GM18499 (cell line): ENCODE results near the gene TIAM1.

Experiments
- ATAC-seq: cut with Tn5 transposase; IDR thresholded peaks from one replicate; pipeline ENCODE4 v1.9.1; 2021; ENCODE audit warnings: moderate number of reproducible peaks; ENCODE audit not compliant: insufficient read depth, unreplicated experiment

Gene TIAM1

GRCh38 chr21:31334648-31335121 lies 9.4 kb downstream of the TIAM1 start:
- no peak for ATAC-seq

DNA sequence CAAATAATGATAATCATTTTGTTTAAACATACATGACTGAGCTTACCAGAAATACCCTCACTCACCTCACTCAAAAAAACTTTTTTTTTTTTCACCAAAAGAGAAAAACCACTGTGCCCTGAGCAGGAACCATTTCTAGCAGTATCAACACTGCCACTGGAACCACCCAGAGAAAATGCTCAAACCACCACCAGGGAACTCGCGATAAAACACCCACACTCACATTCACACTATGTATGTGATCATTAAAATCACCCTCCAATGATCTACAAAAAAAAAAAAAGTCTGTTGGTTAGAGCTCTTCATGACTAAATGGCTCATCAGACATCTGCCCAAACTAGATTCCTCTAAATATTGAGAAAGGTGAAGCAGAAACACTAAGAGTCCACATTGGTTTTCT lies 11.5 kb downstream of the TIAM1 start:
- ATAC-seq: no peak

GRCh38 chr21:31331231-31331630 lies 12.8 kb downstream of the TIAM1 start:
- ATAC-seq: no peak

- ATAC-seq: no peak
These were observed 13.9 kb downstream of the TIAM1 start for GRCh38 chr21:31330144-31330483.

DNA sequence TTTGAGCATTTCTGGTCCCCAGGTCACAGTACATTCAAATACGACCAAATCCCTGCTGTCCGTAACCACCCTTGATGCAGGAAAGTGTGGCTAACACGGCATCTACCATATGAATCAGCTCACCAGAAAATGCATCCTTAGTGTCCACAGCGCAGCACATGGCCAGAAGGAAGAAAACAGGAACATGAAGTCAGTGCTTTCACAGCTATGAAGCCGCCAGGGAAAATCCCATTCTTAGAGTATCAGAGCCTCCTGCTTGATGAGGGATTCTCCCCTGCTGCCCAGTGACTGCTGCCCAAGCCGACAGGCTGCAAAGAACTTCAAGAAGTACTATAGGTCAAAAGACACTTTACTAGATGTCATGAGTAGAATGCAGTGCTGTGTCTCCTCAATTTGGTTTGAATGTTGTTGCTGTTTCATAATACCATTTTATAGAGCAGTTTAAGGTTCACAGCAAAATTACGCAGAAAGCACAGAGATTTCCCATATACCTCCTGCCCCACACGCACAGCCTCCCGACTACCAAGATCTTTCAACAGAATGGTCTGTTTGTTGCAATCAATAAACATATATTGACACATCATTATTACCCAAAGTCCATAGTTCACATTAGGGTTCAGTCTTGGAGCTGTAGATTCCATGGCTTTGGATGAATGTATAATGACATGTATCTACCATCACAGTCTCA lies 14.5 kb downstream of the TIAM1 start:
- no peak for ATAC-seq

DNA sequence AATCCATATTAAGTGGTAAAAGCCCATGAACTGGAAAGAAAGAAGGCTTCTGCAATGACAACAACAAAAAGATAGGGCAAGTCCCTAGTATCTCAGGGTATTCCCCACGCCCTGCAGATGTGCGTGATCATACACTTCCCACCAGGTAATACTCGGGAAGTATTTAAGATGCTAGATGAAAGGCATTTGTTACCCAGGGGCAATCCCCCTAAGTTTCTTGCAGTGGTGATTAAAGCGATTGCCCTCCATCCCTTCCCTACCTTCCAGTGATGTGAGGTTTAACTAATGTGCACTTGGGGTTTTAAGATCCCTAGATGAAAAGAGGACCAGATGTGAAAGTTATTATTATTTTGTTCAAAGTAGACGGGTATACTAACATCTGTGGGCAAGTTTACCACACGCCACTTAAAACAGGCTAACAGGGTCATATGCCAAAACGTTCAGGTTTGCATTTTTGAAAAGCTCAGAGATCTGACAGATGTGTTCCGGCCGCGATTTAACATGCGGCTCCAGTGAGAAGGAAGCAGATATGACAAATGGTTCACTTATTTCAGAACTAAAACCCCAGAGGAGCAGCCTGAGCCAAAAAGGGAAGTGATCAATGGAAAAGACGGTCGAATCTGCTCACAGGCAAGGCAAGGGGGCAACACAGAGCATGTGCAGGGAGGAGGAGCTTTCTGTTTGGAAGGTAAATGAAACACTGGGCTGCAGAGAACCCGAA lies 17.4 kb downstream of the TIAM1 start:
- peak; percentile 94 for ATAC-seq

DNA sequence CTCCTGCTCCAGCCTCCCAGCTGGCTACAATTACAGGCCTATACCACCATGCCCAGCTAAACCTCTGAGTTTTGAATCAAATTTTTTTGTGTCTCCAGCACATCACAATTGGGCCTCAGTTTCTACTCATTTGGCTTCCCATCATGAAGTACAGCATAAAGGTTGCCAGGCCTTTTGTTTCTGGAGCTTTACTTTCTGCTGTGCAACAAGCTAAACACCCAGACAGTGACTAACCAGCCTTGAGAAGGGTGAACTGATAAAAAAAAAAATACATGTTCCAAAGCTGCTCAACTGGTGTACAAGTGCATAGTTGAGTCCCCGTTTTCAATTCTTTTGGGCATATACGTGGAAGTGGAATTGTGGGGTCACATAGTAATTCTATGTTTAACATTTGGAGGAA lies 25.1 kb downstream of the TIAM1 start:
- ATAC-seq: no peak

DNA sequence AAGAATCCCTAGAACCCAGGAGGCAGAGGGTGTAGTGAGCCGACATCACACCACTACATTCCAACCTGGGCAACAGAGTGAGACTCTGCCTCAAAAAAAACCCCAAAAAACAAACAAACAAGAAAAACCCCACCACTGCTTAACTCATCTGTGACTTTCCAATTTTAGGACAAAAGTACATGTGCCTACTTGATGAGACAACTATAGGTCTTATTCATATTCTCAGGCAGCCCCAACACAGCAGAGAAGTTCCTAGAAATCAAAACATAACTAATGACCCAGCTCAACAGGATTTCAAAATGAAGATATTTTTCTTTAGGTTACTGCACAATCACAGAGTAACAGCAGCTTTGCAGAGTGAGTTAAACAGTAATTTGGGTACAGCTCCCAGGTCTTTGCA lies 26.4 kb downstream of the TIAM1 start:
- ATAC-seq: no peak

- no peak for ATAC-seq
These were observed 27.4 kb downstream of the TIAM1 start for GRCh38 chr21:31316488-31317169.

- ATAC-seq: no peak
These were observed 28.0 kb downstream of the TIAM1 start for GRCh38 chr21:31316072-31316471.

DNA sequence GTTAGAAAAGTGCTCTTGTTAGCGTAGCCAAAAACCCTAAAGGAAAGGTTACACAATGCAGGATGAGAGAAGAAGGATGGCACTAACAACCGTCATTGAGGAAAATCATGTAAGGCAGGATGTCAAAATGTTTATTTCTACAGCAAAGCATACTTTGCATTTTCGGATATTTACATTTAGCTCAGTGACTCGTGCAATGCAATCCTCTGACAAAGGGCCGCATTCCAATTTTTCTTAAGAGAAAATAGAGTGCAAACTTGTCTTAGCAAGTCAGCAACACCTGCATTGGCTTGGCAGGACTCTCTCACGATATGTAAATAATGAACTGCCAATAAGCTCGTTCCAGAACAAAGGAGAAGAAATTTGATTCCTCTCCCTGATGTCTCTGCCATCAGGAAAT lies 33.3 kb downstream of the TIAM1 start:
- ATAC-seq: no peak

DNA sequence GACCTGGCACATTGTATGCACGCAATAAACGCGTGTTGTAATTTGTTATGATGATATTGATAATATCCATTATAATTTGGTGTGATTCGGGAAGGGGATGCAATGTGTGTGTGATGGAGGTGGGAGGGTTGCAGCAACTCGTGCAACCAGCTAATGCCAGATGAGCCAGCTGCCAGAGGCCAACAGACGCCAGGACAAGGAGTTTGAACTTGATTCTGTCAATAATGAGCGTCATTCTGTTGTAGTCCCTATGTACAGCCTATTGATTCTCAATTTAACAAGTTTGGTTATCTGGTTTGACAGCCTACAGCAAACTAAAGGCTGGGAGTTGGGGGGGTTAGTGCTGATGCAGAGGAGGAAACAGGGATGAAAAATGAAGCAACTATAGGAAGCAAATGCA lies 35.5 kb downstream of the TIAM1 start:
- ATAC-seq: no peak

DNA sequence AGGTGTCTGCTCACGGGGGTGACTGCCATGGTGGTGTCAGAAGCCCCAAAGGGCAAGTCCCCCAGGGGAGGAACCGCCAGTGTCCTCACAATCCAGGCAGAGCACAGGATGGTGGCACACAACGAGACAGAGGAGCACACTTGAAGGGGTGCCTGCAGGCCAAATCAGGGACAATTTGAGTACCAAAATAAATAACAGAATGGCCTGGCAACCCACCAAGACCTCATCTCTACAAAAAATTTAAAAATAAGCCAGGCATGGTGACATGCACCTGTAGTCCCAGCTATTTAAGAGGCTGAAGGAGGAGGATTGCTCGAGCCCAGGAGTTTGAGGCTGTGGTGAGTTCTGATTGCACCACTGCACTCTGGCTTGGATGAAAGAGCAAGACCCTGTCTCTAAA lies 38.2 kb downstream of the TIAM1 start:
- ATAC-seq: no peak

- no peak for ATAC-seq
These were observed 44.5 kb downstream of the TIAM1 start for GRCh38 chr21:31299291-31300147.

DNA sequence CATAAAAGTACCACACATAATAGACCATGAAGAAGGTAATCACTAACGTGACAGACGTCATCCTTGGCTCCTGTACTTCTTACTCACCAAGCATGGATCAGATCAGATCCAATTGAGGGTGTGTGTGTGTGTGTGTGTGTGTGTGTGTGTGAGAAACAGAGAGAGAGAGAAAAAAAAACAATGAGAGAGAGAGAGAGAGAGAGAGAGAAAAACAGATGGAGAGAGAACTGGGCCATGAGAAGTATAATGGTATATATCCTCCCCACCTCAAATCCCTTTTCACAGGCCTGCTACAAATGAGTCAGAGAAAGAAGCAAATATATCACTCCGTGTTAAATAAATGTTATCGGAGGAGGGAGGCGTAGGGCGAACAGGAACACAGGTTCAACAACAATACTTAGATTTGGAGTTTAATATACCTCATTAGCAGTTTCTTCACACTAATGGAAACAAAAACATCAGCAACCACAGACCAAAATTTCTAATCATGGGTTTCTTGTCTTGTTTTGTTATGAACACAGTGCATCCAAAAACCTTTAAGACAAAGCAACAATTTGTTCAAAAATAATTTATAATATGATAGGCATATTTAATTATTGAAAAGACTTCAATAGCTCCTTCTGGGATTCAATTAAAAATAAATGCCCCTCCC lies 45.3 kb downstream of the TIAM1 start:
- ATAC-seq: no peak

- no peak for ATAC-seq
These were observed 46.3 kb downstream of the TIAM1 start for GRCh38 chr21:31297806-31298205.

- no peak for ATAC-seq
These were observed 48.4 kb downstream of the TIAM1 start for GRCh38 chr21:31295676-31296075.

DNA sequence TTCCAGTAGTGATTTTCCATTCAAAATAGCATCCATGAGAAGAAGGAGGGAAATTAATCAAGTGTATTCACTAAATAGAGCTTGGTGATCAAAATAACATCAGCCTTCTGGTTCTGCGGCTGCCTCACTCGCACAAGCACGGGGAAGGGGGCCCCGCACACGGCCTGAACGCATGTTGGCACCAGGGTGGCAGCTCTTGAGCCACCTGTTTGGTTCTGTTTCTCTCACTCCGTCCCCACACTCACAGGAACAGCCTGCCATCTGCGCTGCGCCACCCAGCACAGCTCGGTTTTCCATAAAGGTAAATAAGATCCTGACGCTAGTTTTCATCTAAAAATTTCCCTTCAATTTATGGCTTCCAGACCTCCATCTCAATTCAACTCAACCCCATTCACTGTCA lies 49.4 kb downstream of the TIAM1 start:
- ATAC-seq: no peak

GRCh38 chr21:31293986-31294385 lies 50.1 kb downstream of the TIAM1 start:
- no peak for ATAC-seq

DNA sequence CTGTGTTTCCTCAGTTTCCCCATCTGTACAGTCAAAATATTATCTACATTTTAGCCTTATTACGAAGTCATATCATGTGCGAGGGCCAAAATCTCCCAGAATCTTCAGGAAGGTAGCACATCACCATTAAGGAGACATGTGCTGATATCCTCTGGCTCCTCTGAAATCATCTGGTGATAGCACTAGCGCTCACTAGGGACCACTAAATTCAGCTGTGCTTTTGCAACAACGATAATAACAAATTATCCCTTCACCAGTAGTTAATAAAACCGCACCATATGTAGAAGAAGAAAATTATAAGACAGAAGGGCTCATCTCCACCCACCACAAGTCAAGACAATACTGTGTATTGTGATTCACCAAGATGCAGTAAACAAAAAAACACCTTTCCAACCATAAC lies 53.3 kb downstream of the TIAM1 start:
- ATAC-seq: no peak
